ENCODE data around the gene ANKUB1. TPM values are rescaled to one million over a fixed set of nuclear protein-coding genes. Genes with fewer than 3 reads are reported as not detected.

The ANKUB1 gene
- total RNA-seq, 1 donor from 2014 or later: not detected

GRCh38 chr3:149781211-149781610, 11.1 kb downstream of the ANKUB1 start:
- intact Hi-C loops (cut with DNase I): no loop called here
- no peaks in the 10 kb centered on the region for H3K27me3 ChIP-seq
- H3K4me1 ChIP-seq: no peaks in the 10 kb centered on the region
- H3K4me3 ChIP-seq: no peak overlapping the region
- DNase-seq (no peak), ATAC-seq (peak; percentile 59)
- peak overlapping the region; percentile 15 for H3K27ac ChIP-seq
- no peaks in the 10 kb centered on the region for H3K36me3 ChIP-seq
- no peak for TF ChIP-seq CTCF (IDR thresholded peaks at IDR 0.05)
- H3K9me3 ChIP-seq: no peaks in the 10 kb centered on the region

GRCh38 chr3:149777414-149778214, 14.7 kb downstream of the ANKUB1 start:
- no peak overlapping the region for H3K27ac ChIP-seq
- no peaks in the 10 kb centered on the region for H3K9me3 ChIP-seq
- H3K4me1 ChIP-seq: no peaks in the 10 kb centered on the region
- intact Hi-C loops (cut with DNase I): loop anchor here (10.0 kb wide), 1 partner anchor 283 kb away; no protein-coding TSS in a partner anchor
- H3K4me3 ChIP-seq: no peak overlapping the region
- TF ChIP-seq CTCF (IDR thresholded peaks at IDR 0.05): no peak
- ATAC-seq (no peak), DNase-seq (no peak)
- H3K36me3 ChIP-seq: no peaks in the 10 kb centered on the region
- H3K27me3 ChIP-seq: no peaks in the 10 kb centered on the region

GRCh38 chr3:149776170-149776569, 16.2 kb downstream of the ANKUB1 start:
- H3K27ac ChIP-seq: no peak overlapping the region
- no peaks in the 10 kb centered on the region for H3K9me3 ChIP-seq
- intact Hi-C loops (cut with DNase I): loop anchor here (10.0 kb wide), 1 partner anchor 281 kb away; no protein-coding TSS in a partner anchor
- no peak for TF ChIP-seq CTCF (IDR thresholded peaks at IDR 0.05)
- no peaks in the 10 kb centered on the region for H3K4me1 ChIP-seq
- H3K27me3 ChIP-seq: no peaks in the 10 kb centered on the region
- ATAC-seq (peak; percentile 51), DNase-seq (no peak)
- H3K36me3 ChIP-seq: no peaks in the 10 kb centered on the region
- no peak overlapping the region for H3K4me3 ChIP-seq

GRCh38 chr3:149772861-149773260, 19.5 kb downstream of the ANKUB1 start:
- Histone ChIP-seq H3K4me3 (no peak overlapping the region), H3K4me1 (no peaks in the 10 kb centered on the region), H3K36me3 (no peaks in the 10 kb centered on the region), H3K9me3 (no peaks in the 10 kb centered on the region), H3K27me3 (no peaks in the 10 kb centered on the region), H3K27ac (no peak overlapping the region)
- intact Hi-C loops (cut with DNase I): loop anchor here (10.0 kb wide), 1 partner anchor 278 kb away; no protein-coding TSS in a partner anchor
- DNase-seq: no peak
- ATAC-seq: no peak
- no peak for TF ChIP-seq CTCF (IDR thresholded peaks at IDR 0.05)

GRCh38 chr3:149771652-149772271, 20.6 kb downstream of the ANKUB1 start:
- H3K4me1 ChIP-seq: no peaks in the 10 kb centered on the region
- no peak overlapping the region for H3K4me3 ChIP-seq
- H3K27ac ChIP-seq: no peak overlapping the region
- no peaks in the 10 kb centered on the region for H3K27me3 ChIP-seq
- H3K36me3 ChIP-seq: no peaks in the 10 kb centered on the region
- no peaks in the 10 kb centered on the region for H3K9me3 ChIP-seq
- intact Hi-C loops (cut with DNase I): loop anchor here (10.0 kb wide), 1 partner anchor 277 kb away; no protein-coding TSS in a partner anchor
- TF ChIP-seq CTCF (IDR thresholded peaks at IDR 0.05): peak; percentile 83
- DNase-seq (no peak), ATAC-seq (peak; percentile 83)
